Dedifferentiated amniotic fluid mesenchymal stem cell (primary cell): ENCODE results near the gene ZNF649.
"Not testable (repeated sequence)": the region's sequence is repeated elsewhere in the genome, so short reads cannot be mapped to it uniquely, and the experiment has no call there.

Experiments used
- DNase-seq: peaks from one replicate; pipeline ENCODE4 v3.0.0-alpha.2; 2016; ENCODE audit errors: extremely low spot score

The ZNF649 gene

GRCh38 chr19:51904331-51905165, at the start of gene ZNF649:
TSS of gene ZNF649 (minus strand) at chr19:51905017. CDS start at chr19:51900107, 4,910 bp downstream.
- peak; percentile 87 for DNase-seq

- no peak for DNase-seq
These were observed 44.2 kb upstream of the ZNF649 start for GRCh38 chr19:51948975-51949374.

GRCh38 chr19:51946602-51947001, 41.8 kb upstream of the ZNF649 start:
- no peak for DNase-seq

GRCh38 chr19:51944798-51945552, 40.2 kb upstream of the ZNF649 start:
- DNase-seq, result no peak

GRCh38 chr19:51938936-51939335, 34.1 kb upstream of the ZNF649 start:
- DNase-seq, result no peak

GRCh38 chr19:51931921-51932320, 27.1 kb upstream of the ZNF649 start:
- no peak for DNase-seq

GRCh38 chr19:51927859-51928258, 23.0 kb upstream of the ZNF649 start:
- no peak for DNase-seq

- DNase-seq, result peak; percentile 92
These were observed 22.2 kb upstream of the ZNF649 start, which contains the start of gene ZNF613 for GRCh38 chr19:51926784-51927741. TSS of gene ZNF613 (plus strand) at chr19:51927472. CDS start at chr19:51936221, 8,749 bp downstream.

GRCh38 chr19:51926426-51926783, 21.6 kb upstream of the ZNF649 start:
- DNase-seq, result no peak

- no peak for DNase-seq
These were observed 17.1 kb upstream of the ZNF649 start for GRCh38 chr19:51921949-51922348.

GRCh38 chr19:51919606-51920005, 14.8 kb upstream of the ZNF649 start:
- DNase-seq, result no peak

GRCh38 chr19:51916167-51916566, 11.3 kb upstream of the ZNF649 start:
- no peak for DNase-seq

GRCh38 chr19:51915324-51915867, 10.6 kb upstream of the ZNF649 start:
- DNase-seq, result no peak

GRCh38 chr19:51907981-51908380, 3.2 kb upstream of the ZNF649 start:
- DNase-seq, result not testable (repeated sequence)

GRCh38 chr19:51906108-51906507, 1.3 kb upstream of the ZNF649 start:
- not testable (repeated sequence) for DNase-seq

- not testable (repeated sequence) for DNase-seq
These were observed 822 bp upstream of the ZNF649 start for GRCh38 chr19:51905639-51906038.

- no peak for DNase-seq
These were observed 389 bp upstream of the ZNF649 start for GRCh38 chr19:51905206-51905605.

- no peak for DNase-seq
These were observed 1.6 kb downstream of the ZNF649 start for GRCh38 chr19:51903192-51903591.

GRCh38 chr19:51901860-51902259, 3.0 kb downstream of the ZNF649 start:
- DNase-seq, result no peak

GRCh38 chr19:51891193-51891747, 13.5 kb downstream of the ZNF649 start:
- no peak for DNase-seq

- DNase-seq, result no peak
These were observed 14.9 kb downstream of the ZNF649 start for GRCh38 chr19:51889934-51890333.
